GM18517 (cell line): ENCODE results near the gene DBT.
"Not testable (repeated sequence)": the region's sequence is repeated elsewhere in the genome, so short reads cannot be mapped to it uniquely, and the experiment has no call there.

Experiments
- ATAC-seq: cut with Tn5 transposase; IDR thresholded peaks from one replicate; pipeline ENCODE4 v1.9.1; 2021; ENCODE audit warnings: mild to moderate bottlenecking, moderate library complexity; ENCODE audit not compliant: unreplicated experiment

Gene DBT

GRCh38 chr1:100249537-100250257, at the start of gene DBT:
TSS of gene DBT (minus strand) at chr1:100249834. CDS start at chr1:100249820, 14 bp downstream.
- peak; percentile 100 for ATAC-seq

GRCh38 chr1:100298512-100298911, 48.9 kb upstream of the DBT start:
- no peak for ATAC-seq

DNA sequence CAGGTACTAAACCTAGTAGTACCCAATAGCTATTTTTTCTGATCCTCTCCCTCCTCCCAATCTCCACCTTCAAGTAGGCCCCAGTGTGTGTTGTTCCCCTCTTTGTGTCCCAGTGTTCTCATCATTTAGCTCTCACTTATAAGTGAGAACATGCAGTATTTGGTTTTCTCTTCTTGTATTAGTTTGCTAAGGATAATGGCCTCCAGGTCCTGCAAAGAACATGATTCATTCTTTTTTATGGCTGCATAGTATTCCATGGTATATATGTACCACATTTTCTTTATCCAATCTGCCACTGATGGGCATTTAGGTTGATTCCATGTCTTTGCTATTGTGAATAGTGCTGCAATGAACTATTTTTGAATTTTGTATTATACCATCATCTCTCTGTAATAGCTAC, 47.4 kb upstream of the DBT start:
- ATAC-seq: not testable (repeated sequence)

DNA sequence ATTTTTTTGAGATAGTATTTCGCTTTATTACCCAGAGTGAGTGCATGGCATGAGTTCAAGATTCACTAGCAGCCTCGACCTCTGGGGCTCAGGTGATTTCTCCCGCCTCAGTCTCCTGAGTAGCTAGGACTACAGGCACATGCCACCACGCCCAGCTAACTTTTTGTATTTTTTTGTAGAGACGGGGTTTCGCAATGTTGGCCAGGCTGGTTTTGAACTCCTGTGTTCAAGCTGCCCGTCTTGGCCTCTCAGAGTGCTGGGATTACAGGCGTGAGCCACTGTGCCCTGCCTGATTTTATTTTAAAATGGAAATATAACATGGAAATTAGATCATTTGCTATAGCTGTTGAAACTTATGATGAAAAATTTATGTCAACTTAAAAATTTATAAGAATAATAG, 46.5 kb upstream of the DBT start:
- no peak for ATAC-seq

DNA sequence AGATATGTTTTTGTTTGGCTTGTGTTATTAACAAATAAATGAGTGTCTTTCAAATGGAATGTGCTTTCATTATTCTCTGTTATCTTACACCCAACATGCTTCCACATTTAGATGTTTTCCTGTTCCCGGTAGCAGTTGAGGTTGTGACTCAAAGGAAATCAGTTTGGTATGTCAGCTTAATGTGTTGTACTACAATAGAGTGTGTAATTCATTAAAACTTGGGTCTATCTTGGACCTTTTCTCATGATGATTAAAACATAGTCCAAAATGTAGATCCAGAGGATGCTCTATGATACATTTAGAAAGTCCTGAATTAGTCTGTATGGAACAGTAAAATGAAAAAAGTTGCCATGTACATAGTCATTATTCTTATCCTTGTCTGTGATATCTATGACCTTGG, 43.1 kb upstream of the DBT start:
- no peak for ATAC-seq

DNA sequence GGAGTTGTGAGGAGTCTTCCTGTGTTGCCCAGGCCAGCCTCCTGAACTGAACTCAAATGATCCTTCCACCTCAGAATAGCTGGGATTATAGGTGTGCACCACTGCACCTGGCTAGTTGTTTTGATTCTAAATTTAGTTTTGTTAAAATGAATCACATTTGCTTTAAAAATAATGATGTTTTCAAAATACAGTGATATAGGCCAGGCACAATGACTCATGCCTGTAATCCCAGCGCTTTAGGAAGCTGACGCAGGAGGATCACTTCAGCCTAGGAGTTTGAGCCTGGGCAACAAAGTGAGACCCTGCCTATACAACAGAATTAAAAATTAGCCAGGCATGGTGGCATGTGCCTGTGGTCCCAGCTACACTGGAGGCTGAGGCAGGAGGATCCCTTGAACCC, 40.7 kb upstream of the DBT start:
- no peak for ATAC-seq

DNA sequence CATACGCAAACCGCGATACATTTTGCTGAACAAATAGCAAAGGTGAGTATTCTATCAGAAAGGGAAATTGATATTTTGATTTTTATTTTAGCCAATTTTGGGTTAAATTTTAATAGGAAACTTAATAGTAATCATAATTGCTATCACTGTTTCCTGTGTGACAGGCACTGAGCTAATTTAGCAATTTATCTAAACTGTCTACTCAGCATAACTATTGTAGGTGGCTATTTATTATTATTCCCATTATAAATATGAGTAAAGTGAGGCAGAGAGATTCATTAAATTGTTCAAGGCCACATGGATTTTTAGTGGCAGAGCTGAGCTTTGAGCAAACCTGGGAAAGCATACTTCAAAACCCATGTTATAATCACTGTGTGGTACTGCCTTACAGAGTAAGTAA, 37.5 kb upstream of the DBT start:
- no peak for ATAC-seq

DNA sequence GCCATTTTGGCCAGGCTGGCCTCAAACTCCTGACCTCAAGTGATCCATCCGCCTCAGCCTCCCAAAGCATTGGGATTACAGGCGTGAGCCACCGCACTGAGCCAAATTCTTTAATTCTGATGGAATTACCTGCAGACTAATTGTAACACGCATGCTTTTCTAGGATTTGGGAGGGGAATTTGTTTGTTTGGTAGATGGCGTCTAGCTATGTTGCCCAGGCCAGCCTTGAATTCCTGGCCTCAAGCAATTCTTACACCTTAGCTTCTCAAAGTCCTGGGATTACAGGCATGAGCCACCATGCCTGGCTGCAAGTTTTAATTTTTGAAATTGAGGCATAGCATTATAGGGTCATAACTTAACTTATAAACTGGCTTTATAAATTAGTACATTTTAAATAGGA, 35.0 kb upstream of the DBT start:
- ATAC-seq: no peak

DNA sequence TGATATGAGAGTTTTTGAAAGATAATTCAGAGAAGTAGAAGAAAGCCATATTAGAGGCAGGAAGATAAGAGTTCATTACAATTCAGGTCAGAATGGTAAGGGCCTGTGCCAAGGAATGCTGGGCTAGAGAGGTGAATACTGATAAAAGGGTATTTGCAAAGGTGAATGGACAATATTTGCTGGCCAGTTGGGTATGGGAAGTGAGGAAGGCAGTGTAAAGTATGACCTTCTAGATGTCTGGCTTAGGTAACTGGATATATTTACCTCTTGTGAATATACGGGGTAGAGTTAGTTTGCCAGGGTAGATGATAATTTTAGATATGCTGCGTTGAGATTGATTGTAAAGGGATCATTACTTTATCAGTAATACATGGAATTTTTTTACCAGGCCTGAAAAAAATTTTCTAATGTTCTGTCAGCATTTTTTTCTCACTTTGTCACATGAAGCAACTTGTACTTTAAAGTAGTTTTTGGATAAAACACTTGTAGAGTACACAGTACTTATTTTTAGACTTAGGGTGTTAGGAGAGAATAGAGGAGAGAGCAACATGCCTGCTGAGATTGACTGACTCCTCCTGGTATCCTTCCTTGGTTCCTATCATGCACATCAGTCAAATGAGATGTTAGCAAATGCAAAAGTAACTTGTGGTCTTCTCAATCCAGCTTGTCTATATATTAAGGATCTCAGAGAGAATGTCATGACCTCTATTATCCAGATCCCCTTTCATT, 30.5 kb upstream of the DBT start:
- ATAC-seq: no peak

DNA sequence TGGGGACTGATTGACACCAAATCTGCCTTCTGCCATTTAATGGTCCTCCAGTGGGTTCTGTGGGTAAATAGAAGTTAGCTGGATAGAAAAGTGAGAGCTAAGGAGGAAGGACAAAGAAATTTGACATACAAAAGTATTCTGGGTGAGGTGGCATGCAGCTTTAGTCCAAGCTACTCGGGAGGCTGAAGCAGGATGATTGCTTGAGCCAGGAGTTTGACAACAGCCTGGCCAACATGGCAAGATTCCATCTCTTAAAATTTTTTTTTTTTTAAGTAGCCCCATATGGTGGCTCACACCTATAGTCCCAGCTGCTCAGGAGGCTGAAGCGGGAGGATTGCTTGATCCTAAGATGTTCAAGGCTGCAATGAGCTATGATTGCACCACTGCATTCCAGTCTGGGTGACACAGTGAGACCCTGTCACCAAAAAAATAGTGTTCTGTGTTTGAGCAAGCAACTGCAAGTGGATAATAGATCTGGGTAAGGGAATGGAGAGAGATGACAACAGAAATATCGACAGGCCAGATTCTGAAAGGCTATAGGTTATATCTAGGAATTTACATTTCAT, 29.8 kb upstream of the DBT start:
- ATAC-seq: no peak

- ATAC-seq: no peak
Measured at GRCh38 chr1:100277866-100278265, 28.2 kb upstream of the DBT start.

GRCh38 chr1:100268202-100268601, 18.6 kb upstream of the DBT start:
- ATAC-seq: no peak

DNA sequence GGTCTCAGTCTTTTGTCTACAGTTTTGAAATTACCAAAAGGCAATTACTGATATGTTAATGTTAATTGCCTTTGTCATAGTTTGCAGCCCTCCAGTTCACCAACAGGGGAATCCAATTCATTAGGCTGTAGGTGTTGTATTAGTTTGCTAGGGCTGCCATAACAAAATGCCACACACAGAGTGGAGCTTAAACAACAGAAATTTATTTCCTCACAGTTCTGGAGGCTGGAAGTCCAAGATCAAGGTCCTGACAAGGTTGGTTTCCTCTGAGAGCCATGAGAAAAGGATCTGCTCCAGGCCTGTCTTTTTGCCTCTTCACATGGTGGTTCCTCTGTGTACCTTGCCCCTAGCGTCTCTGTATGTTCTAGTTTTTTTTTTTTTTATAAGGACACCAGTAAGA, 17.6 kb upstream of the DBT start:
- ATAC-seq: no peak

GRCh38 chr1:100266741-100267140, 17.1 kb upstream of the DBT start:
- peak; percentile 5 for ATAC-seq

- peak; percentile 95 for ATAC-seq
Measured at GRCh38 chr1:100265931-100266740, 16.5 kb upstream of the DBT start, which contains the start of gene RTCA. TSS of gene RTCA (plus strand) at chr1:100266216. CDS start at chr1:100266376, 160 bp downstream.

- peak; percentile 41 for ATAC-seq
Measured at GRCh38 chr1:100265562-100265930, 15.9 kb upstream of the DBT start.

DNA sequence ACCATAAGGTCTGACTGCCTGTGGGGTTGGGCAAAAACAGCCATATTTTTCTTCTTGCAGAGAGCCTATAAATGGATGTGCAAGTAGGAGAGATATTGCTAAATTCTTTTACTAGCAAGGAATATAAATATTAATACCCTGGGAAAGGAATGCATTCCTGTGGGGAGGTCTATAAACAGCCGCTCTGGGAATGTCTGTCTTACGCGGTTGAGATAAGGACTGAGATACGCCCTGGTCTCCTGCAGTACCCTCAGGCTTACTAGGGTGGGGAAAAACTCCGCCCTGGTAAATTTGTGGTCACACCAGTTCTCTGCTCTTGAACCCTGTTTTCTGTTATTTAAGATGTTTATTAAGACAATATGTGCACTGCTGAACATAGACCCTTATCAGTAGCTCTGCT, 14.4 kb upstream of the DBT start:
- not testable (repeated sequence) for ATAC-seq

DNA sequence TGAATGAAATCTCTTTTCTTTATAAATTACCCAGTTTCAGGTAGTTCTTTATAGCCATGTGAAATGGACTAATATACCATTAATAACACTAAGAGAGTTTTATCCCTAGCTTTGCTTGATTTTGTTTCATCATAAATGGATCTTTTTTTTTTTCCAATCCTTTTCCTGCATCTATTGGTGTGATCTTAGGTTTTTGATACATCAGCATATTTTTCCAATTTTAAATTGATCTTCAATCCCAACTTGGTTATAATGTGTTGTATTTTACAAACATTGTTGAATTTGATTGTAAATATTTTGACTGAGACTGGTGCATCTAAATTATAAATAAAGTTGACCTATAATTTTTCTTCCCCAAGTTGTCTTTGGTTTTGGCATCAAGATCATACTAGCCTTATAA, 12.1 kb upstream of the DBT start:
- no peak for ATAC-seq

DNA sequence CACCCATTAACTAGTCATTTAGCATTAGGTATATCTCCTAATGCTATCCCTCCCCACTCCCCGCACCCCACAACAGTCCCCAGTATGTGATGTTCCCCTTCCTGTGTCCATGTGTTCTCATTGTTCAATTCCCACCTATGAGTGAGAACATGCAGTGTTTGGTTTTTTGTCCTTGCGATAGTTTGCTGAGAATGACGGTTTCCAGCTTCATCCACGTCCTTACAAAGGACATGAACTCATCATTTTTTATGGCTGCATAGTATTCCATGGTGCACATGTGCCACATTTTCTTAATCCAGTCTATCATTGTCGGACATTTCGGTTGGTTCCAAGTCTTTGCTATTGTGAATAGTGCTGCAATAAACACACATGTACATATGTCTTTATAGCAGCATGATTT, 8.8 kb upstream of the DBT start:
- ATAC-seq: not testable (repeated sequence)

GRCh38 chr1:100256273-100256672, 6.6 kb upstream of the DBT start:
- not testable (repeated sequence) for ATAC-seq

GRCh38 chr1:100253552-100253951, 3.9 kb upstream of the DBT start:
- no peak for ATAC-seq
